HepG2 (cell line): Measurements from ENCODE around the gene MTPN.

Source experiments
- YEATS4 ChIP-seq: sonication (generic); formaldehyde crosslinking; IDR thresholded peaks from 2 replicates; pipeline ENCODE4 v1.4.0; 2020; ENCODE audit warnings: missing genetic modification reagents, borderline replicate concordance
- ZBTB44 ChIP-seq: sonication (generic); formaldehyde crosslinking; IDR thresholded peaks from 2 replicates; pipeline ENCODE4 v1.4.0; 2020; ENCODE audit warnings: missing genetic modification reagents

- TF ChIP-seq YEATS4 (CRISPR knock-in tag) (no peak), ZBTB44 (CRISPR knock-in tag) (no peak)
Observed at GRCh38 chr7:135920478-135920877, 56.7 kb downstream of the MTPN start.
